Measurements from ENCODE around the gene CITED4. TPM values are rescaled to one million over a fixed set of nuclear protein-coding genes. Genes with fewer than 3 reads are reported as not detected.

The CITED4 gene
- total RNA-seq, 2 donors from 2014 or later = 9.0 to 9.5 TPM

GRCh38 chr1:40860706-40861223 lies 1.4 kb downstream of the CITED4 start:
- Mint-ChIP-seq H3K27me3 (ENCODE audit: insufficient read depth) (peaks cover 31% of the 10 kb centered on the region), H3K4me1 (peaks cover 23% of the 10 kb centered on the region), H3K36me3 (ENCODE audit: low read depth) (no peaks in the 10 kb centered on the region), H3K4me3 (peak overlapping the region; percentile 60), H3K9me3 (peaks cover 1% of the 10 kb centered on the region), H3K27ac (peak overlapping the region; percentile 70)
- Histone ChIP-seq H3K27me3 (ENCODE audit: control insufficient read depth, insufficient read depth, low read length, poor library complexity, severe bottlenecking) (peaks cover 37% of the 10 kb centered on the region), H3K27ac (ENCODE audit: low read depth, low read length) (no peak overlapping the region), H3K4me3 (ENCODE audit: low read length) (peak overlapping the region; percentile 67), H3K4me1 (ENCODE audit: control insufficient read depth, insufficient read depth, low read length) (no peaks in the 10 kb centered on the region), H3K9ac (ENCODE audit: extremely low read depth, low read length, poor library complexity, severe bottlenecking) (no peak overlapping the region), H3K36me3 (ENCODE audit: control insufficient read depth, insufficient read depth, low read length) (no peaks in the 10 kb centered on the region), H3K9me3 (ENCODE audit: control insufficient read depth, low read length) (no peaks in the 10 kb centered on the region)
- DNase-seq = no peak
- TF ChIP-seq, protein P1, sequence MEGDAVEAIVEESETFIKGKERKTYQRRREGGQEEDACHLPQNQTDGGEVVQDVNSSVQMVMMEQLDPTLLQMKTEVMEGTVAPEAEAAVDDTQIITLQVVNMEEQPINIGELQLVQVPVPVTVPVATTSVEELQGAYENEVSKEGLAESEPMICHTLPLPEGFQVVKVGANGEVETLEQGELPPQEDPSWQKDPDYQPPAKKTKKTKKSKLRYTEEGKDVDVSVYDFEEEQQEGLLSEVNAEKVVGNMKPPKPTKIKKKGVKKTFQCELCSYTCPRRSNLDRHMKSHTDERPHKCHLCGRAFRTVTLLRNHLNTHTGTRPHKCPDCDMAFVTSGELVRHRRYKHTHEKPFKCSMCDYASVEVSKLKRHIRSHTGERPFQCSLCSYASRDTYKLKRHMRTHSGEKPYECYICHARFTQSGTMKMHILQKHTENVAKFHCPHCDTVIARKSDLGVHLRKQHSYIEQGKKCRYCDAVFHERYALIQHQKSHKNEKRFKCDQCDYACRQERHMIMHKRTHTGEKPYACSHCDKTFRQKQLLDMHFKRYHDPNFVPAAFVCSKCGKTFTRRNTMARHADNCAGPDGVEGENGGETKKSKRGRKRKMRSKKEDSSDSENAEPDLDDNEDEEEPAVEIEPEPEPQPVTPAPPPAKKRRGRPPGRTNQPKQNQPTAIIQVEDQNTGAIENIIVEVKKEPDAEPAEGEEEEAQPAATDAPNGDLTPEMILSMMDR (conservative IDR thresholded peaks at IDR 0.05) = no peak
- WGBS, 2 experiments (ENCODE audit: insufficient coverage in 1 of 2, insufficient read length in 1 of 2) = 66 to 70% methylated on average over 8 to 10 of the region's 10 CpGs

GRCh38 chr1:40858856-40859416 lies 3.2 kb downstream of the CITED4 start:
- no peak overlapping the region for H3K27ac Mint-ChIP-seq
- no peaks in the 10 kb centered on the region for H3K9me3 Mint-ChIP-seq
- Histone ChIP-seq H3K9me3 (ENCODE audit: control insufficient read depth, low read length) (no peaks in the 10 kb centered on the region), H3K27me3 (ENCODE audit: control insufficient read depth, insufficient read depth, low read length, poor library complexity, severe bottlenecking) (peaks cover 37% of the 10 kb centered on the region), H3K9ac (ENCODE audit: extremely low read depth, low read length, poor library complexity, severe bottlenecking) (no peak overlapping the region), H3K4me1 (ENCODE audit: control insufficient read depth, insufficient read depth, low read length) (no peaks in the 10 kb centered on the region), H3K4me3 (ENCODE audit: low read length) (no peak overlapping the region), H3K36me3 (ENCODE audit: control insufficient read depth, insufficient read depth, low read length) (no peaks in the 10 kb centered on the region), H3K27ac (ENCODE audit: low read depth, low read length) (no peak overlapping the region)
- DNase-seq = no peak
- peaks cover 18% of the 10 kb centered on the region for H3K4me1 Mint-ChIP-seq
- peaks cover 31% of the 10 kb centered on the region for H3K27me3 Mint-ChIP-seq (ENCODE audit: insufficient read depth)
- no peaks in the 10 kb centered on the region for H3K36me3 Mint-ChIP-seq (ENCODE audit: low read depth)
- WGBS, 2 experiments (ENCODE audit: insufficient coverage in 1 of 2, insufficient read length in 1 of 2) = 94 to 100% methylated on average over 3 to 4 of the region's 4 CpGs
- no peak overlapping the region for H3K4me3 Mint-ChIP-seq
- TF ChIP-seq, protein P1 (conservative IDR thresholded peaks at IDR 0.05) = no peak

GRCh38 chr1:40857737-40858136 lies 4.4 kb downstream of the CITED4 start:
- Mint-ChIP-seq H3K27me3 (ENCODE audit: insufficient read depth) (peaks cover 31% of the 10 kb centered on the region), H3K27ac (no peak overlapping the region), H3K4me1 (peaks cover 11% of the 10 kb centered on the region), H3K9me3 (no peaks in the 10 kb centered on the region), H3K4me3 (no peak overlapping the region), H3K36me3 (ENCODE audit: low read depth) (no peaks in the 10 kb centered on the region)
- H3K4me3 ChIP-seq (ENCODE audit: low read length) = no peak overlapping the region
- WGBS, 2 experiments (ENCODE audit: insufficient coverage in 1 of 2, insufficient read length in 1 of 2) = 20 to 62% methylated on average over 1 to 2 of the region's 2 CpGs
- H3K9ac ChIP-seq (ENCODE audit: extremely low read depth, low read length, poor library complexity, severe bottlenecking) = no peak overlapping the region
- DNase-seq = peak; percentile 61
- H3K27me3 ChIP-seq (ENCODE audit: control insufficient read depth, insufficient read depth, low read length, poor library complexity, severe bottlenecking) = peaks cover 37% of the 10 kb centered on the region
- H3K36me3 ChIP-seq (ENCODE audit: control insufficient read depth, insufficient read depth, low read length) = no peaks in the 10 kb centered on the region
- no peaks in the 10 kb centered on the region for H3K9me3 ChIP-seq (ENCODE audit: control insufficient read depth, low read length)
- TF ChIP-seq, protein P1 (conservative IDR thresholded peaks at IDR 0.05) = no peak
- H3K27ac ChIP-seq (ENCODE audit: low read depth, low read length) = no peak overlapping the region
- no peaks in the 10 kb centered on the region for H3K4me1 ChIP-seq (ENCODE audit: control insufficient read depth, insufficient read depth, low read length)

Data from endodermal cell (in vitro differentiated cells).